Measurements from ENCODE around the gene TWIST2.

The TWIST2 gene

GRCh38 chr2:238894950-238895298 is 47.0 kb downstream of the TWIST2 start:
- peak; percentile 47 for DNase-seq (ENCODE audit: low read depth)
- no peak overlapping the region for H3K4me3 ChIP-seq (ENCODE audit: control insufficient read depth, low read depth, low read length)
- no peak for TF ChIP-seq CTCF (conservative IDR thresholded peaks at IDR 0.05; ENCODE audit: control insufficient read depth, insufficient read depth, low read depth, low read length)

DNA sequence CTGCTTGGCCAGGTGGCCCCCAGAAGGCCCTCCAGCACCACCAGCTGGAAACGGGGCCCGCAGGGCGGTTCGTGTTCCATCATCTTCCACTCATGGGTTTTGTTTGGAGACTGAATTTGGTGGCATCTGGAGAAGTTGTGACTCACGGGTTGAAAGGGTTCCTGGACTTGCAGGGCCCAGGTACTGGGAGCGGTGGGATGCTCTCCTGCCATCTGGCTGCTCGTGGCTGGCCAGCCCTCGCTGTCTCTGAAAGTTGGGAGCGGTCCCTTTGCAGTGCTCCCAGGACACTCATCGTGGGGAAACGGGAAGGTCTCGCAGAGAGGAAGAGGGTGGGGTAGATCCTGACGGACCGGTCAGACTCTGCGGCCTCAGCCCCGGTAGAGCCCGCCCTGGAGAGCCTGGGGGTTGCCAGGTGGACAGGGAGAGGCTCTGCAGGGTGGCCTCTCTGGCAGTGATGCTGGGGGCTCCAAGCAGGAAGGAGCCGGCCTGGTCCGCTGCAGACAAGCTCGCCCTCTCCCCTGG is 47.5 kb downstream of the TWIST2 start:
- DNase-seq (ENCODE audit: low read depth) = peak; percentile 70
- TF ChIP-seq CTCF (conservative IDR thresholded peaks at IDR 0.05; ENCODE audit: control insufficient read depth, insufficient read depth, low read depth, low read length) = no peak
- no peak overlapping the region for H3K4me3 ChIP-seq (ENCODE audit: control insufficient read depth, low read depth, low read length)

DNA sequence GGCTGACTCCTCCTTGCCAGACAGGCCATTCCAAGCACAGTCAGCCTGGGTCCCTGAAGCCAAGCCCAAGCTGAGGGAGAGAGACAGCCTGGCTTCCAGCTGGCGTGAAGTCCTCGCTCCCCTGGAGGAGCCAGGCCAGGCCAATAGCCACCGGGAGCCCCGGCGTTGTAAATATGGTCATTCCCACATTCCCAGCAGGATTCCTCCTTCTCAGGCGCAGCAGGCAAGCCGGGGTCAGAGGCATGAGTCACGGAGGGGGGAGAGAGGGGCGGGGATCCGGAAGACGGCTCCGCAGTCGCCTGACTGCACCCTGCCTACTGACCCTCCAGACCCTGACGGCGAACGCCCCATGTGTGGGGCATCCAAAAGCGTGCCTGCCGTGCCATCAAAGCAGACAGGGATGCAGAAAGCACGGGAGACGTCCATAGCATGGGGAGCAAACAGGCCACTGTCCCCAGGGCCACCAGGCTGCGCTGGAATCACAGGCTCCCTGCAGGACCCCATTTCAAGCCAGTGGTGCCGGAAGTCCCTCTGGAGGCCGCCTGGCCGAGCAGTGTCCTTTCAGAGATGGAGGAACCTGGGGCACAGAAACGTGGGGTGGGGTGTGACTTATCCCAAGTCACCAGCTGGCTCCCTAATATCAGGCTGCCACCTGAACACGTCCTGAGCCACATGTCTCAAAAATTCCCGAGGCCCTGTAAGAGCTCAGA is 48.2 kb downstream of the TWIST2 start:
- H3K4me3 ChIP-seq (ENCODE audit: control insufficient read depth, low read depth, low read length) = no peak overlapping the region
- no peak for TF ChIP-seq CTCF (conservative IDR thresholded peaks at IDR 0.05; ENCODE audit: control insufficient read depth, insufficient read depth, low read depth, low read length)
- DNase-seq (ENCODE audit: low read depth) = peak; percentile 95

DNA sequence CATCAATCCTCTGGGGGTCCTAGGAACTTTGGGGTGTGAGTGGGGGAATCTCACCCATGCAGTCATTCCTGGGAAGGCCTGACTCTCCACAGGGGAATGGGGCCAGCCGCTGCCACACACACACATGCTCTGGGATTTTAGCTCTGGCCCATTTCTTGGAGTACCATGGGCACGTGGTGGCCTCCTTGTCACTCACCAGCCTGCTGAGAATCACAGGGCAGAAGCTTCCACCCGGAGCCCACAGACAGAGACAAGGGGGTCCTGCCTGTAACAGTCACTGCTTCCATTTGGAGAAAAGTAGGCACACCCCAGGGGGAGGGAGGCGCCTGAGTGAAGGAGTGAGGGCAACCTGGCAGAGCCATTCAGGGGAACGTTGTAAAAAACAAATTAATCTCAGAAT is 48.8 kb downstream of the TWIST2 start:
- DNase-seq (ENCODE audit: low read depth) = no peak
- no peak for TF ChIP-seq CTCF (conservative IDR thresholded peaks at IDR 0.05; ENCODE audit: control insufficient read depth, insufficient read depth, low read depth, low read length)
- no peak overlapping the region for H3K4me3 ChIP-seq (ENCODE audit: control insufficient read depth, low read depth, low read length)

- no peak overlapping the region for H3K4me3 ChIP-seq (ENCODE audit: control insufficient read depth, low read depth, low read length)
- no peak for TF ChIP-seq CTCF (conservative IDR thresholded peaks at IDR 0.05; ENCODE audit: control insufficient read depth, insufficient read depth, low read depth, low read length)
- DNase-seq (ENCODE audit: low read depth) = no peak
These were observed 49.4 kb downstream of the TWIST2 start for GRCh38 chr2:238897122-238897880.

DNA sequence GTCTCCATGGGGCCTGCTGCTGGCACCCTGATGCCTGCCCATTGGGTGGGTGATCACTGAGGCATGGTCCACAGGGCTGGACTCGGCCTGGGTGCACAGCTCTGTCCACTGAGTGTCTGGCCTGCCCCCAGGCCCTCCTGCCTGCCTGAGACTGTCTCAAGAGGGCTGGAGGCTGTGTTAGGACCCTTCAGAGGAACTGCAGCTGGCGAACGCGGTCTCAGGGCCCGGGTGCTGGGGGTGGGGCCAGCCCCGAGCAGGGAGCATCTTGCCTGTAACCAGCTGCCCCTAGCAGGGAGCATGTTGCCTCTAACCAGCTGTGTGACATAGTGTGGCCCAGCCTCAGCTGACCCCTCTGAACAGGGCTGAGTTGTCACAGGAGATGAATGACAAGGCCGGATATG is 50.0 kb downstream of the TWIST2 start:
- no peak for DNase-seq (ENCODE audit: low read depth)
- TF ChIP-seq CTCF (conservative IDR thresholded peaks at IDR 0.05; ENCODE audit: control insufficient read depth, insufficient read depth, low read depth, low read length) = no peak
- H3K4me3 ChIP-seq (ENCODE audit: control insufficient read depth, low read depth, low read length) = no peak overlapping the region
